Choroid plexus epithelial cell (primary cell): Measurements from ENCODE around the gene PDZD2.
A peak's percentile ranks its signal among the peaks of the same experiment; 100 is the strongest.

Experiments used
- DNase-seq: peaks from one replicate; pipeline ENCODE4 v3.0.0-alpha.2; 2010; ENCODE audit warnings: low read depth
- H3K4me3 ChIP-seq: 2 replicates; pipeline ENCODE4 v1.5.1; 2011; ENCODE audit warnings: low read depth, mild to moderate bottlenecking, control low read depth, low read length, moderate library complexity
- TF ChIP-seq, protein P1 (sequence below): conservative IDR thresholded peaks from 2 replicates; pipeline ENCODE4 v1.5.1; 2011; ENCODE audit warnings: low read depth, mild to moderate bottlenecking, control low read depth, inconsistent platforms, low read length, moderate library complexity

Gene PDZD2

DNA sequence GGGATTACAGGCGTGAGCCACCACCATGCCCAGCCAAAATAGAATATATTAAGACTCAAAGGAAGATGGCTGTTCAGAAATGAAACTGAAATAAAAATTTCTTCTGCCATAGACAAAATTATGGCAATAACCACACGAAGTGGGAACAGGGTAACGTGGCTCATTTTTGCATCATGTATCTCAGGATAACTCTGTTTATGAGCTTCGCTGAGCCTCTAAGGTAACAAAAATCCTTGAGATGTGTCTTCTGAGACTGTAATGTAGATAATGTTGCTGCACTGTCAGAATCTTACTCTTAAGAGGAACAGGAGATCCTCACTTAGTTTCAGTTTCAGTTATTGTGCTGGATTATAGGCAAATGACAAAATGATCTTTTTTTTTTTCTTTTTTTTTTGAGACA is 381.3 kb downstream of the PDZD2 start:
- H3K4me3 ChIP-seq = no peak overlapping the region
- TF ChIP-seq, protein P1, sequence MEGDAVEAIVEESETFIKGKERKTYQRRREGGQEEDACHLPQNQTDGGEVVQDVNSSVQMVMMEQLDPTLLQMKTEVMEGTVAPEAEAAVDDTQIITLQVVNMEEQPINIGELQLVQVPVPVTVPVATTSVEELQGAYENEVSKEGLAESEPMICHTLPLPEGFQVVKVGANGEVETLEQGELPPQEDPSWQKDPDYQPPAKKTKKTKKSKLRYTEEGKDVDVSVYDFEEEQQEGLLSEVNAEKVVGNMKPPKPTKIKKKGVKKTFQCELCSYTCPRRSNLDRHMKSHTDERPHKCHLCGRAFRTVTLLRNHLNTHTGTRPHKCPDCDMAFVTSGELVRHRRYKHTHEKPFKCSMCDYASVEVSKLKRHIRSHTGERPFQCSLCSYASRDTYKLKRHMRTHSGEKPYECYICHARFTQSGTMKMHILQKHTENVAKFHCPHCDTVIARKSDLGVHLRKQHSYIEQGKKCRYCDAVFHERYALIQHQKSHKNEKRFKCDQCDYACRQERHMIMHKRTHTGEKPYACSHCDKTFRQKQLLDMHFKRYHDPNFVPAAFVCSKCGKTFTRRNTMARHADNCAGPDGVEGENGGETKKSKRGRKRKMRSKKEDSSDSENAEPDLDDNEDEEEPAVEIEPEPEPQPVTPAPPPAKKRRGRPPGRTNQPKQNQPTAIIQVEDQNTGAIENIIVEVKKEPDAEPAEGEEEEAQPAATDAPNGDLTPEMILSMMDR = no peak
- DNase-seq = no peak

DNA sequence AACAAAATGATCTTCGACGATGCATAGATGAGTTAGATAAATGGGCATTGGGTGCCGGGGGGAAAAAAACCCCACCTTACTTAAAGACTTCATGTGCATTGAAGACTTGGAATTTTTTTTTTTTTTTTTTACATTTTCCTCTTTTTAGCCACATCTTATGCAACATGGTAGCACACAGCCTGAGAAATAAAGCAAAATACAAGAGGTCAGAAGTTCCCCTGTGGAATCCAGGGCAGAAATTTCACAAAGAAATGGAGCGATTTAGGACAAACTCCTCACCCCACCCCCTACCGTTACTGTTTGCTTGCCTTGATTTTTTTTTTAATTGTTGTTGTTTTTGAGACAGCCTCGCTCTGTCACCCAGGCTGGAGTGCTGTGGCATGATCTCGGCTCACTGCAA is 382.0 kb downstream of the PDZD2 start:
- TF ChIP-seq, protein P1 = no peak
- H3K4me3 ChIP-seq = no peak overlapping the region
- DNase-seq = peak; percentile 81

DNA sequence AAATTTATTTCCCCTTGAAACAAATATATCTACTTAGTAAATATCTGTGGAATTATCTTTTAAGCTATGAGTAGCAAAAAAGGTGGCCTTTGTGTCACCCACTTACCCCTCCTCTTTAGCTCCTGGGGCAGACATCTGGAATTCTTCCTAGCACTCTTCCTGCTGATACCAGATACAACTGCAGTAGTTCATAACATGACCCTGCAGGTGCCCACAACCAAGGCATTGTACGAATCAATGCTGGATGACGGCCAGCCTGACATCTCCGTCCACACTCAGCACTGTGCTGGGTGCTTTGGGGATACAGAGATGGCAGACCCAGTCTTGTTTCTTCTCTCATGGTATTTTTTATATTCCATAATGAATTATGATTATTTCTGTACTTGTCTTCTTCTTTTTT is 382.8 kb downstream of the PDZD2 start:
- no peak for DNase-seq
- TF ChIP-seq, protein P1 = no peak
- no peak overlapping the region for H3K4me3 ChIP-seq

DNA sequence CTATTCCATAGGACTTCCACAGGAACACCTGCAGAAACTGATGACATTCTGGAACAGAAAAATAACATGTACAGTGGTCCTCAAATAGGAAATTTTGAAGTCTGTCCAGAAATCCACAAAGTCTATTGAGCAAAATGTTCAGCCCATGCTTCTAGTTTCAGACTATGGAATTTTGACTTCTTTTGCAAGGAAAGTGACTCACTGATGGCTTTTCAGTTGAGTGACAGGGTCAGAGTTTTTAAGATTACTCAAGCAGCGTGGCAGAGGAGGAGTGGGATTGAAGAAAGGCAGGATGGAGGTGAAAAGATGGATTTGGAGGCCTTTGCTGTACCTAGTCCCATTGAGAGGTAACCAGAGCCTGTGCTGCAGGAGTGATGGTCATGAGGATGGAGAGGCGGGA is 383.7 kb downstream of the PDZD2 start:
- DNase-seq = no peak
- TF ChIP-seq, protein P1 = no peak
- H3K4me3 ChIP-seq = no peak overlapping the region

DNA sequence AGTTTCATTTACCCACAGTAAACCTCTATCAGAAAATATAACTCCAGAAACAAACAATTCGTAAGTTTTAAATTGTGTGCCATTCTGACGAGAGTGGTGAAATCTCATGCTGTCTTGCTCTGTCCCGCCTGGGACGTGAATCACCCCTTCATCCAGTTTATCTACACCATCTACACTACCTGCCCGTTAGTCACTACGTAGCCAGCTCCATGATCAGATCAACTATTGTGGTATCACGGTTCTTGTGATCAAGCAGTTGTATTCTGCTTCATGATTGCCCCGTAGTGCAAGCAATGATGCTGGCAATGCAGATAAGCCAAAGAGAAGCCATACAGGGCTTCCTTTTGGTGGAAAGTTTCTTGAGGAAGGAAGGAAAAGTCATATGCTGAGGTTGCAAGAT is 384.9 kb downstream of the PDZD2 start:
- no peak for DNase-seq
- no peak overlapping the region for H3K4me3 ChIP-seq
- TF ChIP-seq, protein P1 = no peak

DNA sequence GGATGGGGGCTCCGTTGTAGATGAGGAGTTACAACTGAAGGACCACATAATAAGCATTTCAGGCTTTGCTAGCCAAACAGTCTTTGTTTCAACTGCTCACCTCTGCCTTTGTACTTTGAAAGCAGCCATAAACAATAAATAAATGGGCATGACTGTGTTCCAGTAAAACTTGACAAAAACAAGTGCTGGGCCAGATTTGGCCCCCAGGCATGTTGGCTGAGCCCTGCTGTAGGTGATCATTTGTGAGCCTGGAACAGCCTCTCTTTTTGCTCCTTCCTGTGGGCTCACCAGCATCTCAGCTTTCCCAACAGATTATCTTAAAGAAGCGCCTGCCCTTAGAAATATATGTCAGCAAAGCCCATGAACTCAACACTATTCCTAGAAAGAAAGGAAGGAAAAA is 385.8 kb downstream of the PDZD2 start:
- no peak for DNase-seq

DNA sequence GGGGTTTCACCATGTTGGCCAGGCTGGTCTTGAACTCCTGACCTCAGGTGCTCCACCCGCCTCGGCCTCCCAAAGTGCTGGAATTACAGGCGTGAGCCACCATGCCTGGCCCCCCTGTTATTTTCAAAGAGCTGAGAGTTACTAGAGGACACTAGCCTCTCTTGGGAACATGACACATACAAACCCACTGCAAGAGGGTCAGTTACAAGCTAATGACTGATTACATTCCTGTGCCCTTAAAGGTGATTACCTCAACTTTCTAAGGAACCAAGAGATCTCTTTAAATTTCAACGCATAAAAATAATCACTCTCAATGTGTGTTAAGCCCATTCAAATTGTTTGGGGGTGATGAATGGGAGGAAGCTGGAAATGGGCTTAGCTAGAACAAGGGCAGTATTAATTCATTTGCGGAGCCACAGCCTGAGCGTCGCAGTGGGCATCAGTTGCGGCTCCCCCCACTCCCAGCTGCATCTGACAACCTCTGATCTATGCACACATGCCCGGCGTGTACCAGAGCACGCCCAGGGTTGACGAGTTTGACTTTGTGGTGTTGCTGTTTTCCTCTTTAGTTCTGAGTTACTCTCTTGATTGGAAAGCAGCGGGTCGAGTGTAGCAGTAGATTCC is 388.3 kb downstream of the PDZD2 start:
- H3K4me3 ChIP-seq = no peak overlapping the region
- TF ChIP-seq, protein P1 = no peak
- DNase-seq = peak; percentile 12

More for the DNA sequence above, 385.8 kb downstream of the PDZD2 start:
- TF ChIP-seq, protein P1 = no peak
- no peak overlapping the region for H3K4me3 ChIP-seq
